ENCODE measurements around the gene HSD17B3. TPM values are rescaled to one million over a fixed set of nuclear protein-coding genes. Genes with fewer than 3 reads are reported as not detected.

The HSD17B3 gene
- total RNA-seq, 1 donor from 2014 or later: not detected

DNA sequence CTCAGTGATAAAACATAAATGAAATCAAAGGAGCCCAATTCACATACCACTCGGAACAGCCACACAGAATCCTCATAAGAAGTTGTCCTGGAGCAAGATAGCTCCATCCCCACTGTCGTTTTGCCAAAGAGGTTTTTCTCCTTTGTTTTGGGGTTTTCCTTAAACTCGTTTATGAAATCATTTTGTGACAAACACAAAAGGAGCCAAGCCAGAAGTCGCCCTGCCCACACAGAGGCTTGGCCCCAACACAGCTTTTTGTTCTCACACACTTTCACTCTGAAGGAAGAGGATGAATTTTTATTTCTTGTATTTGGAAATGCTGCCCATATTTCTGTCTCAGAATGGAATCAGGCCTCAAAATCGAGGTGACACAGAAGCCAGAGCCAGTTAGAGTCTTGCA lies 113.4 kb downstream of the HSD17B3 start:
- H3K4me1 Mint-ChIP-seq: peaks cover 2% of the 10 kb centered on the region
- peaks cover 19% of the 10 kb centered on the region for H3K27me3 Mint-ChIP-seq
- no peak overlapping the region for H3K4me3 Mint-ChIP-seq
- DNase-seq: no peak
- peaks cover 3% of the 10 kb centered on the region for H3K36me3 Mint-ChIP-seq (ENCODE audit: low read depth)
- peaks cover 32% of the 10 kb centered on the region for H3K9me3 Mint-ChIP-seq
- H3K27ac Mint-ChIP-seq: no peak overlapping the region
- intact Hi-C loops (cut with micrococcal nuclease): no loop called here

- Mint-ChIP-seq H3K9me3 (peaks cover 32% of the 10 kb centered on the region), H3K27ac (no peak overlapping the region), H3K4me1 (peaks cover 2% of the 10 kb centered on the region), H3K36me3 (ENCODE audit: low read depth) (peaks cover 3% of the 10 kb centered on the region), H3K27me3 (peaks cover 18% of the 10 kb centered on the region), H3K4me3 (no peak overlapping the region)
- intact Hi-C loops (cut with micrococcal nuclease): no loop called here
- DNase-seq: no peak
These were observed 114.8 kb downstream of the HSD17B3 start for GRCh38 chr9:96187151-96187555.

GRCh38 chr9:96186591-96187011 lies 115.4 kb downstream of the HSD17B3 start:
- Mint-ChIP-seq H3K4me3 (no peak overlapping the region), H3K4me1 (peaks cover 2% of the 10 kb centered on the region), H3K27ac (no peak overlapping the region), H3K36me3 (ENCODE audit: low read depth) (peaks cover 3% of the 10 kb centered on the region), H3K27me3 (peaks cover 18% of the 10 kb centered on the region), H3K9me3 (peaks cover 29% of the 10 kb centered on the region)
- intact Hi-C loops (cut with micrococcal nuclease): no loop called here
- no peak for DNase-seq

DNA sequence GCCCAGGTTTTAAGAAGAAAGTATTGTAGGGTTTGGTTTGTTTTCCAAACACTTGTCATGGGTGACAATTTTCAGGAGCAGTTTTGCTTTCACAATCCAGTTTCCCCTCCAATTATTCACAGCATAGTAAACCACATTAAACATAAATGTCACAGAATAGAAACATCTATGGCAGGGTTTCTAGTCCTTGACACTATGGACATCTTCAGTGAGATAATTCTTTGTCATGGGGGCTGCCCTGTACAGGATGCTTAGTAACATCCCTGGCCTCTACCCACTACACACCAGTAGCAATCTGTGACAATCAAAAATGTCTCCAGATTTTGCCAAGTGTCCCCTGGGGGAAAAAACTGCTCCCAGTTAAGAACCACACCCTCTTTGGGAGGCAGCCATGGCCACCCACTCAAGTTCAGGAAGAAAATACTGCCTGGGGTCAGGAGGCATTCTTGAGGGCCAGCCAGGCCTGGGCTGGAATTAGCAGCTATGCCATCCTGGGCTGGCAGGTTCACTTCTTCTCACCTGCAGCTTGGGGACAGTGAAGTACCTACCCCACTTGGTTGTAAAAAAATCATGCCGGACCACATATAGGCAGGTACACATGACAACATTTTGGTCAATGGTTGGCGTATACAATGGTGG lies 116.3 kb downstream of the HSD17B3 start:
- H3K4me3 Mint-ChIP-seq: no peak overlapping the region
- H3K27ac Mint-ChIP-seq: no peak overlapping the region
- peaks cover 21% of the 10 kb centered on the region for H3K9me3 Mint-ChIP-seq
- H3K36me3 Mint-ChIP-seq (ENCODE audit: low read depth): no peaks in the 10 kb centered on the region
- peaks cover 16% of the 10 kb centered on the region for H3K27me3 Mint-ChIP-seq
- no peak for DNase-seq
- peaks cover 2% of the 10 kb centered on the region for H3K4me1 Mint-ChIP-seq
- intact Hi-C loops (cut with micrococcal nuclease): no loop called here

Other genes starting within 250 kb of the HSD17B3 start
- 5.2 and 6.1 TPM in 2 replicates for gene SLC35D2, start 81.5 kb upstream of the HSD17B3 start, total RNA-seq
- 21.7 and 22.1 TPM in 2 replicates for gene ZNF367, start 116.2 kb upstream of the HSD17B3 start, total RNA-seq
- gene HABP4, start 148.0 kb upstream of the HSD17B3 start, total RNA-seq: 8.8 and 9.1 TPM in 2 replicates